ENCODE data around the gene SLC32A1. TPM values are rescaled to one million over a fixed set of nuclear protein-coding genes. Genes with fewer than 3 reads are reported as not detected.

SLC32A1 gene
- not detected for total RNA-seq
- long read RNA-seq, result 0 reads

- ATAC-seq, result no peak
- Histone ChIP-seq H3K36me3 (no peaks in the 10 kb centered on the region), H3K27me3 (ENCODE audit: low read depth) (peaks cover 92% of the 10 kb centered on the region), H3K4me1 (peaks cover 6% of the 10 kb centered on the region), H3K27ac (no peak within 1 kb of the TSS), H3K9me3 (no peaks in the 10 kb centered on the region), H3K4me3 (no peak within 1 kb of the TSS)
- TF ChIP-seq CTCF (IDR thresholded peaks at IDR 0.05), result no peak
- DNase-seq, result no peak
- intact Hi-C loops (cut with DNase I), result no loop called here
These were observed at the start of gene SLC32A1 for GRCh38 chr20:38723848-38724625. Gene SLC32A1 (plus strand): TSS chr20:38724486. CDS start chr20:38724725, 239 bp downstream.

- no peak for DNase-seq
- TF ChIP-seq CTCF (IDR thresholded peaks at IDR 0.05), result no peak
- ATAC-seq, result no peak
- H3K9me3 ChIP-seq, result no peaks in the 10 kb centered on the region
- no peak overlapping the region for H3K27ac ChIP-seq
- H3K4me3 ChIP-seq, result no peak overlapping the region
- peaks cover 8% of the 10 kb centered on the region for H3K4me1 ChIP-seq
- intact Hi-C loops (cut with DNase I), result no loop called here
- H3K27me3 ChIP-seq (ENCODE audit: low read depth), result peaks cover 49% of the 10 kb centered on the region
- H3K36me3 ChIP-seq, result no peaks in the 10 kb centered on the region
These were observed 49.5 kb upstream of the SLC32A1 start for GRCh38 chr20:38674765-38675133.

- DNase-seq (no peak), ATAC-seq (no peak)
- Histone ChIP-seq H3K4me3 (no peak overlapping the region), H3K27me3 (ENCODE audit: low read depth) (peaks cover 32% of the 10 kb centered on the region), H3K9me3 (no peaks in the 10 kb centered on the region), H3K27ac (no peak overlapping the region), H3K36me3 (no peaks in the 10 kb centered on the region), H3K4me1 (peaks cover 8% of the 10 kb centered on the region)
- intact Hi-C loops (cut with DNase I), result no loop called here
- TF ChIP-seq CTCF (IDR thresholded peaks at IDR 0.05), result no peak
These were observed 47.7 kb upstream of the SLC32A1 start for GRCh38 chr20:38676576-38676975.

- Histone ChIP-seq H3K4me1 (no peaks in the 10 kb centered on the region), H3K36me3 (no peaks in the 10 kb centered on the region), H3K27ac (no peak overlapping the region), H3K9me3 (no peaks in the 10 kb centered on the region), H3K27me3 (ENCODE audit: low read depth) (peaks cover 18% of the 10 kb centered on the region), H3K4me3 (no peak overlapping the region)
- no peak for DNase-seq
- no peak for TF ChIP-seq CTCF (IDR thresholded peaks at IDR 0.05)
- ATAC-seq, result peak in 1 of 2 donors; percentile 50
- intact Hi-C loops (cut with DNase I), result no loop called here
These were observed 43.6 kb upstream of the SLC32A1 start for GRCh38 chr20:38680500-38681306.

- ATAC-seq, result no peak
- Histone ChIP-seq H3K27me3 (ENCODE audit: low read depth) (peaks cover 23% of the 10 kb centered on the region), H3K27ac (no peak overlapping the region), H3K4me1 (no peaks in the 10 kb centered on the region), H3K36me3 (no peaks in the 10 kb centered on the region), H3K4me3 (no peak overlapping the region), H3K9me3 (no peaks in the 10 kb centered on the region)
- TF ChIP-seq CTCF (IDR thresholded peaks at IDR 0.05), result no peak
- DNase-seq, result no peak
- intact Hi-C loops (cut with DNase I), result no loop called here
These were observed 39.0 kb upstream of the SLC32A1 start for GRCh38 chr20:38685271-38685670.
